GM19328 (cell line): ENCODE data around the gene DMXL2.
"Not testable (repeated sequence)": the region's sequence is repeated elsewhere in the genome, so short reads cannot be mapped to it uniquely, and the experiment has no call there.

Experiments used
- ATAC-seq: cut with Tn5 transposase; IDR thresholded peaks from one replicate; pipeline ENCODE4 v1.9.1; 2021; ENCODE audit warnings: mild to moderate bottlenecking, moderate library complexity; ENCODE audit not compliant: unreplicated experiment

The DMXL2 gene

DNA sequence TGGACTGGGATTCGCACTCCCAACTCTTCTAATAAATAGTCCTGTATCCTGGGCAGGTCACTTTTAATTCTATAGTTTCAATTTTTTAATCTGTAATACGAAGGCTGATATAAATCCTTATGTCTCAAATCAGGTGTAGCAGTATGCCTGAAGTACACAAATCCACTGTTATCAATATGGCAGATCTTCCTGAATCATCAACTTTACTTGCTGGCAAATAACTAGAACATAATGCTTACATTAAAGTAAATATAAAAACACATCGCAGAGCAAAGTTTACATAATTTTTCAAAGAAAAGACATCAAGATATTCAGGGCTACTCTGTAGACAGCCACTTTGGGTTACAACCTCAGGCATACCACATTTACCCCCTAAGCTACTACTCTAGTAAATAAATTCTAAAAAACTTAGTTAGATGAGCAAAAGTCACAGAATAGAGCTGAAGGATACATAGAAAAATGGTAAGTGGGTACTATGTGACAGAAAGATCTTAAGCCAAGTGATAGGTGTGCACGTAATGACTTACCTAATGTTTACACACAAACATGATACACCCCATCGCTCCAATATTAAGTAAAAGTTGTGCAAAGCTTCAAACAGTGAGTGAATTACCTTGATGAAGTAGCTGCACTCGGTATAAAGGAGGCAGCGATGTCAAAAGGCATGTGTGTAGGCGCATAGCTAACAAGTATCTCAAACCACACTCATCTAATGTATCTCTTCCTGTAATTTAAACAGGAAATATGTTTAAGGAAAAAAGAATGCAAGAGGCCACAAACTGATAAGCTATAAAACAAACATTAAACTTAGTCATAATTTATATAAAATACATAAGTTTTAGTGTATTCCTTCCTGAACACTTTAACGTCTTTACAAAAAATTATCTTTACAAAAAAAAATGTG, 127.9 kb downstream of the DMXL2 start:
- no peak for ATAC-seq

- no peak for ATAC-seq
Measured at GRCh38 chr15:51493892-51494291, 128.7 kb downstream of the DMXL2 start.

DNA sequence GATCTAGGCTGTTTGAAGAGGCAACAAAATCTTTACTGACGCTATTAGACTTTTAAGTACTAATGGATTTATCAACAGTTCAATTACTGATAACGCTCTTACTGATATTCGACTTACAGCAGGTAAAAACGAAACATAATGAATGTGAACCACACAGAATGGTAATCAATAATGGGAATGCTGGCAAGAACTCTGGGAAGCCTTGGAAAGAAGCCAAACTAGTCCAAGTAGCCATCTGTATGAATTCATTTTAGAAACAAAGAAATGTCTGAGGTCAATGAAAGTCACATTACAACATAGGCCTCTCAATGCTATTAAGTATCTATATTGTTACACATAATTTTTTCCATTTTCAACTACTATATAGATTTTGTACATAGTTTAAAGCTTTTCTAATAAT, 130.0 kb downstream of the DMXL2 start:
- ATAC-seq = no peak

DNA sequence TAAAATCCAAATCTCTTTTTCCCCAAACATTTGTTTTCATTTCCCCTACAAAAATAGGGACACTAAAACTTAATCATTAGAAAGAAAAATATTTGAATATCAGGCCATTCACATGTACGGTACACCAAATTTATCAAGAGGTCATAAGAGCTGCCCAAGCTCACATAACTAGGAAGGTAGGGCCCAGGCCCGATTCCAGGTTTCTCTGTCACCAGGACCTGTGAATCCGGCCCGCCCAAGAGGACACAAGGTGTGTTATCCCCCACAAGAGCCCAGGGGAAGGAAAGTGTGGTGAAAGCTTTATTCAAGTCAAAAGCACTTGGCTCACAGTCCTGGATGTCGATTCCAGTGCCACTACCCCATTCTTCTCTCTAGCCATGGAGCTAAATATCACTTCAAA, 130.6 kb downstream of the DMXL2 start:
- no peak for ATAC-seq

- ATAC-seq = no peak
Measured at GRCh38 chr15:51484781-51485180, 137.8 kb downstream of the DMXL2 start.

- no peak for ATAC-seq
Measured at GRCh38 chr15:51483985-51484384, 138.6 kb downstream of the DMXL2 start.

DNA sequence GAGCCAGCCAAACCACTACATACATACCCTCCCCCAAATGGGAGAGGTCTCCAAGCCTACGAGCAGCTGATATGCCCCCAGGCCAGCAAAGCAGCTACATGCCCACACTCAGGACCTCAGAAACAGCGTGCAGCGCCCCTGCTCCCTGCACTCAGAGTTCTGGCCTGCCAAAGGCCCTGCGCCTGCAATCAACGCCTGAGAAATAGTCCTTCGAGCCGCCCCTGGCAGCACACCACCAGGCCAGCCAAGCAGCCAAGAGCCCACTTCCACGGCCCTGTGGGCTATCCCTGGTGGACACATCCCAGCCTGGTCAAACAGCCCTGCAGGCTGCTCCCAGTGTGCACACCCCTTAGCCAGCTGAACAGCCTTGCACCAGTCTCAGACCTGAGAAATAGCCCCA, 139.1 kb downstream of the DMXL2 start:
- no peak for ATAC-seq

DNA sequence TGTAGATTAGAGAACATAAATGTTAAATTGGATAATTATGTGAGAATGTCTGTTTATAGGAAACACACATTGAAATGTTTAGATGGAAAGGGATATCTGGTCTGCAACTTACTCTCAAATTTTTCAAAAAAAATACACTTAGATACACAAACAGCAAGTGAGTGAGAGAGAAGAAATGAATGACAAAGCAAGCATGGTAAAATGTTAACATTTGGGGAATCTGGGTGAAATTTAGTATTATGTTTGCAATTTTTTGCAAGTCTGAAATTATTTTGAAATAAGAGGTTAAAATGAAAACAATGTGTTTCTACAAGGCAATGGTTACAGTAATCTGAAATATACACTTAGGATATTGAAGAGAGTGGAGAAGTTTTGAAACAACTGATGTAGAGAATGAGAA, 146.8 kb downstream of the DMXL2 start:
- ATAC-seq = no peak

DNA sequence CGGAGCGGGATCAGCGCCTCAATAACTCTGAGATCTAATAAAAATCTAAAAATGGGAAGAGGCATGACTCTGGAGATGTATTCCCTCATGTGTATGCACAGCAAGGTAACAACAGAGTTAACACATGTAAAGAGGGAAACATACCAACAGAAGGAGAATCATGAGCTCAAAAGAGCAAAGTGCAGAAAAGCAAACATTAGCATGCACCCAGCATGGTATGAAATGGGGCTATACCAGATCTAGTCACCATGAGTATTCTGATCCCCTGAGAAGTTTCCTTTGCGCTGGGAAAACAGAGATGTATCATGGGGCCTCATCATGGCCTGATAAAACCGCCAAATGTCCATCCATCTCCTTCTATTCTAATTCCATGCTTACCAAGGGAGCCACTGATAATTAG, 152.1 kb downstream of the DMXL2 start:
- no peak for ATAC-seq

DNA sequence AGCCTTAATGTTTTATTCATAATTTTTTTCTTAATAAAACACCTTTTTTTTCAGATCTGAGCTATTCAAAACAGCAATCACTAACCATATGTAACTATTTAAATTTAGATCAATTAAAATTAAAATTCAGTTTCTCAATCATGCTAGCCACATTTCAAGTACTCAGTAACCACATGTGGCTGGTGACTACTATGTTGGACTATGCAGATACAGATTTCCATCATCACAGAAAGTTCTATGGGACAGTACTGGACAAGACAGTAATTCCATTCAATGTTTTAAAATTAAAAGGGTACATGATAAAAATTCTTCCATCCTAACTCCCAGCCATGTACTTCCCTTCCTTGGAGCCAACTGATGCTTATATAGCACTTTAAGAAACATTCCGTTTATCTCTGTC, 161.8 kb downstream of the DMXL2 start:
- ATAC-seq = no peak

- no peak for ATAC-seq
Measured at GRCh38 chr15:51450001-51450400, 172.6 kb downstream of the DMXL2 start.

DNA sequence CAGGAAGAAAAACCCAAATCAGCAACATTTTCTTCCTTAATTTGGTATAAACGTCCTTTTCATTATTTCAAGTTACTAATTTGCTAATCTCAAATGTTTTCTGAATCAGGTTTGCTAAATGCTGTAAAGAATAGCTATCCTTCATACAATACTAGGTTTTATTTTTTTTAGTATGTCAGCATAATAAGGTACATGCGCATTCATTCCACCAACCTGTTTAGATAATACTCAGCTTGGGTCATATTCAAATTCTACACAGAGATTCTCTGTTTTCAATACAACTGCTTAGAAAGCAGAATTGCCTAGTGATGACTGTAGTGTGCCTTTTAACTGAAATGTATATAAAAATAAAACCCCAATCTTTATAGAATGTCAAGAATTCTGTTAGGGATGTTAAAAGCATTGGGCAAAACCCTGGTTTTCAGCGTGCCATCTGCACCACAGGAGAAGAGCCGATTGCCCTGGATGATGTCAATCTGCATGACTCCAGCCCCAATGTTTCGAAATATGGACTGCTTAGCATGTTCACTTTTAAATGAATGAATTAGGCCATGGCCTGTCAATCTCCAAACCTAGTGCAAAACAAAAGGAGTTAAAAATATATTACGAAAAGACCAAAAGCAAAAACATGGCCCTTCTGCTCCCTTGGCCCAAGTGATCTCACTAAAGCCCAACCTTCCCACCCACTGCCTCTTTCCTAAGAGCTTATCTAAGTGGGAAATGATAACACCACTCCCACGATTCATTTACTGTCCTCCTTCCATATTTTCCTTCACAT, 173.8 kb downstream of the DMXL2 start:
- no peak for ATAC-seq

DNA sequence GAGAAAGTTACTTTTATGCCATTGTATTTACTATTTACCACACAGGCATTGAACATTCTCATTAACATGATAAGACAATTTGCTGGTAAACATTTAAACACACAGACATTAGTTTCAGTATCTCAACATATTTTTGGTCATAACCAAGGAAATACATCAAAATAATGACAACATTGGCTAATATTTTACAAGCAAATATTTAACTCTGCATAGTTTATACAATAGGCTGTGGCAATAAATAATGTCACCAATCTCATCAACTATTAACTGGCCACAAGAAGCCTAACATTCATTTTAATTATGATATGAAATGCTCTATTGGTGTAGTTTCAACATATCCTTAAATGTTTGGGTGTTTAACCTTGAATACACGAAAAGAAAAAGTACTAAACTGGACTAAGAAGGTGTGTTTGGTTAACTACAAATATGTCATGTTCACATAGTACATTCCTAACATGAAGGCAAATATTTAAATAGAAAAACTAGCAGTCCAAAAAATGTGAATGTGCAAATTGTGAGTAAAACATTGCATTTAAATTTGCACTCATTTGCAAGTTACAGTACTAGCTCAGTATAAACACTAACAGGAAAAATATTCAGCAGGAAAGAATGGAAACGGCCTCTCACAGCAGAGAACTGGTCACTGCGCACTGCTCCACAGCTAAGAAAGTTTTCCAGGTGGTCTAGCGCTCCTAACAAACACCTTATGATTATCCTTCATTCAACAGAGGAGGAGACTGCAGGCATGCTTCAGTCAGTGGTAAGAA, 174.5 kb downstream of the DMXL2 start:
- ATAC-seq = no peak

- ATAC-seq = not testable (repeated sequence)
Measured at GRCh38 chr15:51446029-51446744, 176.4 kb downstream of the DMXL2 start.

- ATAC-seq = no peak
Measured at GRCh38 chr15:51444807-51445206, 177.8 kb downstream of the DMXL2 start.

DNA sequence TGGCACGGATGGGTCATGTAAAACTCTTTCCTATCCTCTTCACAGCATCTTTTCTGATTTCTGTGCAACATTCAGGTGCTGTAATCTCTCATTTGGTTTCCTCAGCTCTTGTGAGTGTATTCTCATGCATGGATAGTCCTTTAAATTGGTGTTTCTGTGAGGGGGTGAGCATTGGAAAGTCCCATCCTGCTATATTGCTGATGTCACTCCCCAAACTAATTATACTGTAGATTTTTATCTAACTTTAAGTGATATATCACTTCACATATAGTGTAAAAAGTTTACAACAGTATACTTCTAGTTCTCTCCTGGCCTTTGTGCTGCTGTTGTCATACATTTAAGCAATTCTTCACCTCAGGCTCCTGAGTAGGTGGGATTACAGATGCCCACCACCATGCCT, 178.5 kb downstream of the DMXL2 start:
- ATAC-seq = no peak

GRCh38 chr15:51443282-51443914, 179.2 kb downstream of the DMXL2 start:
- ATAC-seq = no peak

- ATAC-seq = no peak
Measured at GRCh38 chr15:51438526-51438925, 184.0 kb downstream of the DMXL2 start.

DNA sequence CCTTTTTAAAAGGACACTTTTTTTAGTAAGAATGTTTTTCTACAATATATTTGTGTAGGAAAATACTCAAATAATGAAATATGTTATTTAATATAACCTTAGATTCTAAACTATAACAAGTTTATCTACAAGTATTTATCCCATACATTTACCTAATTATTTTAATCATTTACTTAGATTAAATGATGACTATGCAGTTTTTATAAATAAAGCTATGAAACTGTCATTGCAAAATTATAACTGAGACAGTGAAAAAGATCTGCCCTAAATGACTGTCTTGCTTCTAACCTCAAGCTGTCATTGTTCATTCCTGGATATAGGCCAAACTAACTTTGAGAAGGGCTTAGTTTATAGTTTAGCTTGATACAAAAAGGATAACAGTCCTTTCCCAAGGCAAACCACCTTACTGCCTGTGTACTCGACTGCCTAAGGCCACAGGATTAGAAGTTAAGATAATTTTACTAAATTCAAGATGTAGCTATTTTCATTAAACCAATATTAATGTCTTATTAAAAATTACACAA, 197.0 kb downstream of the DMXL2 start:
- no peak for ATAC-seq

DNA sequence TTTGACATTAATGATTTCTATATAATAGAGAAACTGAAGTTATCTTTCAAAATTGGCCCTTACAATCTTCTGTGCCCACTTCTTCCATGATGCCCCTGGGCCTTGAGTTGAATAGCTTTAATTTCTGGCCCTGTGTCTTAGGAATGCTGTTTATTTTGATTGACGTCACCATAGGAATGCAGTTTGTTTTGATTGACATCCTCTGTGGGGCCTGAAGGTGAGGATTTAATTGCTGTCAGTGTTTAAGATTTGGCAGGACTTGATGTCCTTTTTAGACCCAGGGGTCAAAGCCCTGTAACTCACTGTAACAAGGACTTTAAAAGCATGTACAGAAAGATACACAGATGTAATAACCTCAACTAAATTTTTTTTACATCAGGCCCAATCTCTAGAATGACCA, 197.8 kb downstream of the DMXL2 start:
- ATAC-seq = no peak
